NCI-H1694 treated with DMSO at 0.1 percent for 48 hours (cell line): Measurements from ENCODE around the gene PTPA.
"Not testable (repeated sequence)": the region's sequence is repeated elsewhere in the genome, so short reads cannot be mapped to it uniquely, and the experiment has no call there.

Experiments
- DNase-seq: peaks from one replicate; lab custom pipeline; 2025; lab: John Stamatoyannopoulos, UW

The PTPA gene

GRCh38 chr9:129177791-129178567 lies 66.8 kb downstream of the PTPA start, which contains the start of gene IER5L:
Gene IER5L (minus strand): TSS chr9:129178261. CDS start chr9:129178052, 209 bp downstream.
- peak; percentile 86 for DNase-seq

- no peak for DNase-seq
Measured at GRCh38 chr9:129178568-129179382, 67.6 kb downstream of the PTPA start.

- DNase-seq, result no peak
Measured at GRCh38 chr9:129181246-129181645, 70.0 kb downstream of the PTPA start.

GRCh38 chr9:129182122-129182521 lies 70.9 kb downstream of the PTPA start:
- DNase-seq, result no peak

DNA sequence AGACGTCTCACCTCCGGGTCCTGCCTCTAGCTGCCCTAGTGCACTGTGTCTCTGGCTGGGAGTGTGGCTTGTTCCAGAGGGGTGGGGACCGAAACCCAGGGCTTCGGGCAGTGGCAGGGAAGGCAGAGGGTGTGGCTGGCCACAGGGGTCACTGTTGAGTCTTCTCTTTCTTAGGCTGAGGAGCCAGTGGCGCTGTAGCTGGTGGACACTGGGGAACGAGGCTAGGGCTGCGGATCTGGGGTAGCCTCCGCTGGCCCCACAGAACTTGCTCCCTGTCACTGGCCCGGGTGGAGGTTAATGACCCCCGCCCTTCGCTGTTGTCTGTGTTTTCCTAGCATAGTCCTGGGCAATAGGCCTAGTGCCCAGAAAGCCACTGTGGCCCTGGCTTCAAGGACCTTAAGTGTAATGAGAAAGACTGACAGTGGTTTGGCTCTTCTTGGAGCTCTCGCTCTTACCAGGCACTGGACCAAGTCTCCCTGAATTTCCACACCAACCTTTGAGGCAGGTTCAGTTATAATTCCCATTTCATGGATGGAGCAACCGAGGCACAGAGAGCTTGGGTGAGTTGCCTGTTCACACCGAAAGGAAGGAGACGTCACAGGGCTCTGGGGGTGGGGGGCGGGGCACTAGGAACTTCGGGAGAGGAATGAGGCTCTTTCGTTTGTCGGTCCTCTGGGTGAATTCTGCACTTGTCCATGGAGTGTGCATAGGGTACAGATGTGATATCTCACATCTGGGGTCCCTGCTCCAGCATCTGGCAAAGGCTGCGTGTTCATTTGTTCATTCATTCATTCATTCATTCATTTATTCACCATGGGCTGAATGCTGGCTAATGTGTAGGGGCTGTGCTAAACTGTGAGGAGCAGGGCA lies 71.6 kb downstream of the PTPA start:
- no peak for DNase-seq

- no peak for DNase-seq
Measured at GRCh38 chr9:129183495-129184218, 72.4 kb downstream of the PTPA start.

DNA sequence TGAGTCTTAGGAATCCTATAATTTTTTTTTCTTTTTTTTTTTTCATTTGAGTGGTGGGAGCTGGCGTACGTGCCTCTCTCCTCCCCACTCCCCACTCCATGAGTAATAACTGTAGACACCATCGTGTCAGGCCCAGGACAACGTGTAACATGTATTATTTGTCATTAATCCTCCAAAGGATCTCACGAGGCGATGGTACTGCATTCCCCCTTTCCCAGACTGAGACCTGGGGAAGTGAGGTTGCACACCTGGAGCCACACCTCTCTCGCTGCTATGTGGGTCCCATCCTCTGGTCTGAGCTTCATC lies 73.0 kb downstream of the PTPA start:
- DNase-seq, result no peak

GRCh38 chr9:129184596-129185122 lies 73.4 kb downstream of the PTPA start:
- DNase-seq, result no peak

DNA sequence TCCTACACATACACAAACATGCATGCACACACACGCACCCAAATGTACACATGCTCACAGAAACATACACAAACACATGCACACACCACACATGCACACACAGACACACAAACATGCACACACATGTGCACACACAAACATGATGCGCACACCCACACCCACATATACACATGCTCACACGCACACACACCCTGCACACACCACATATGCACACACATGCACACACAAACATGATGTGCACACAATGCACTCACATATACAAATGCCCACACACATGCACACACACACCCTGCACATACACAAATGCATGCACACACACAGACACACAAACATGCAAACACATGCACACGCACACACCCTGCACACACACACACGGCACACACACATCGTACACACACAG lies 74.2 kb downstream of the PTPA start:
- DNase-seq, result no peak

GRCh38 chr9:129185991-129186390 lies 74.8 kb downstream of the PTPA start:
- no peak for DNase-seq

DNA sequence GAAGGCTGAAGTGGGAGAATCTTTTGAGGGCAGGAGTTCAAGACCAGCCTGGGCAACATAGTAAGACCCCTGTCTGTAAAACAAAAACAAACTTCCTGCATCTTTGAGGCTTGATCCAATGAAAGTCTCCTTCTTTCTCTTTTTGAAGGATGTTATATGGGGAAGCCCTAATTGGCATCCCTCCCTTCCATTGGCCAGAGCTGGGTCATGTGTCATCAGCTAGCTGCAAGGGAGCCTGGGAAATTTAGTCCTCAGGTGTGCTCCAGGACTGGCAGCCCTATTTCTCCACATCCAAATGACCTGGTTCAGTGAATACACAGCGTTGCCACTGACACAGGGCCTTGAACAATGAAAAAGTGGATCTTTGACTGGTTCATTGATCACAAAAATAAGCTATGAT lies 75.8 kb downstream of the PTPA start:
- no peak for DNase-seq

DNA sequence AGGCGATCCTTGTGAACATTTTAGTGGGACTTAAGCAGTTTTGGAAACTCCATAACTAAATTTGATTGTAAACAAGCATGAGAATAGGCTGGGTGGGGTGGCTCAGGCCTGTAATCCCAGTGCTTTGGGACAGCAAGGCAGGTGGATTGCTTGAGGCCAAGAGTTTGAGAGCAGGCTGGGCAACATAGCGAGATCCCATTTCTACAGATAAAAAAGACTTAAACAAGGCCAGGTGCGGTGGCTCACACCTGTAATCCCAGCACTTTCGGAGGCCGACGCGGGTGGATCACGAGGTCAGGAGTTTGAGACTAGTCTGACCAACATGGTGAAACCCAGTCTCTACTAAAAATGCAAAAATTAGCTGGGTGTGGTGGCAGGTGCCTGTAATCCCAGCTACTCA lies 78.8 kb downstream of the PTPA start:
- not testable (repeated sequence) for DNase-seq

DNA sequence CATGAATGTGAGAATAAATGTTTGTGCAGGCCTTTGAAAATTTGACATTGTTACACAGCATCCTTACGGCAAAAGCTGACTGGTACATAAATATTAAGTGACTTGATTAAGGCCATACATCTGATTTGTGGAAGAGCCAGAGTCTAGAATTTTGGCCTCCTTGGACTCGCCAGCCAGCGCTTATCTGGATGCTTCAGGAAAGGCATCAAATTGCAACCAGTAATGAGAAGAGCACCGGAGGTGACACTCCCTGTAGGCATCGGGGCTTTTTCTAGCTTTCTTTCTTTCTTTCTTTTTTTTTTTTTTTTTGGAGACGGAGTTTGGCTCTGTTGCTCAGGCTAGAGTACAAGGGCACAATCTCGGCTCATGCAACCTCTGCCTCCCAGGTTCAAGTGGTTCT lies 80.0 kb downstream of the PTPA start:
- no peak for DNase-seq

DNA sequence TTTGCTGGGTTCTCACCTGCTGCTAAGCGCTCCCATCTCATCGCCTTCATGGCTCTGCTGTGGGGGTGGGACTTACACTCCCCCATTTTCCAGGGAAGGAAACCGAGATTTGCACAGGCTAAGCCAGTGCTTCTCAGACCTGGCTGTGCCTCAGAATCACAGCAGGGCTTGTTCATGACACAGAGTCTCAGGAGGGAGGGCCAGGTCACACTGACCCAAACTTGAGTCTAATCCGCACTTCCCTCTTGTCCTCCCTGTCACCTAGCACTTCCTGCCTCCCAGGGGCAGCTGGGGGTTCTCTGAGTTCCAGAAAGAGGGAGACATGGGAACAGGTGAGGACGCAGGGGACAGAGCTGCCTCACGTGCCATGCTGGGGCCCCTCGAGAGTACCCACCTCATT lies 82.4 kb downstream of the PTPA start:
- DNase-seq, result no peak

GRCh38 chr9:129194221-129194620 lies 83.0 kb downstream of the PTPA start:
- DNase-seq, result no peak

DNA sequence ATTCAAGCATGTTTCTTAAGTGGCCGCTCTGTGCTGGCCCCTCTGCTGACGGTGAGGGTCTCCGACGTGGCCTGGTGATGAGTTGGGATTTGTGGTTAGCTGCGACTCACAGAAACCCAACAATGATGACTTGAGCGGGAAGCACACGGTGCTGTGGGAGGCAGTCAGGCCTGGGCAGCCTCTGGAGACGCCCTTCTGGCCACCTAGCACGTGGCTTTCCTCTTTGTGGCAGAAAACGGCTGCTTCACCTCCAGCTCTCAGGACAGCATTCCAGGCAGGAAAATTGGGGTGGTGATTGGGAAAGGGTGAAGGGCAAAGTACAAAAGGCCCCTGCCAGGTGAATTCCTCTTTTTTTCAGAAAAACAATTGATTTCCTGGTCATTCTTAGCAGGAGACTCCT lies 84.4 kb downstream of the PTPA start:
- DNase-seq, result no peak

DNA sequence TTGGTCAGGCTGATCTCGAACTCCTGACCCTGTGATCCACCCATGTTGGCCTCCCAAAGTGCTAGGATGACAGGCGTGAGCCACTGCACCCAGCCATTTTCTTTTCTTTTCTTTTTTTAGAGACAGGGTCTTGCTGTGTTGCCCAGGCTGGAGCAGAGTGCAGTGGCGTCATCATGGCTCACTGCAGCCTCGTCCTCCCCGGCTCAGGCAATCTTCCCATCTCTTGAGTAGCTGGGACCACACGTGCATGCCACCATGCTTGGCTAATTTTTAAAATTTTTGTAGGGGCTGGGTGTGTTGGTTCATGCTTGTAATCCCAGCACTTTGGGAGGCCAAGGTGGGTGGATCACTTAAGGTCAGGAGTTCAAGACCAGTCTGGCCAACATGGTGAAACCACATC lies 85.8 kb downstream of the PTPA start:
- not testable (repeated sequence) for DNase-seq

DNA sequence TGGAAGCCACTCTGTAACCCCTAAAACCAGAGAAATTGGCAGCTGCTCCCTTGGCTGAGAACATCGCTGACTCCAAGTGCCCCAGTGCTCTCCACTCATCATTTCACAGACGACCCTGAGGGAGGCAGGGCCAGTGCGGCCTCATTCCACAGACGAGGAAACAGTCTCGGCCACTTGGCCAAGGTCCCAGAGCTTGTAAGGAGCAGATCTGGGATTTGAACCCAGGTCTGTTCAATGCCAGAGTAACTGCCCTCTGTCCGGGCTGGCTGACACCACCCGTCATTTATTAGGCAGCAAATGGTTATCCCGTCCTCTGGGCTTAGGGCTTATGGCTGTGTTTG lies 86.7 kb downstream of the PTPA start:
- no peak for DNase-seq
